ENCODE results near the gene DACT2. TPM values are rescaled to one million over a fixed set of nuclear protein-coding genes. Genes with fewer than 3 reads are reported as not detected.

The DACT2 gene
- total RNA-seq, 1 donor from 2014 or later: 0.84 TPM

DNA sequence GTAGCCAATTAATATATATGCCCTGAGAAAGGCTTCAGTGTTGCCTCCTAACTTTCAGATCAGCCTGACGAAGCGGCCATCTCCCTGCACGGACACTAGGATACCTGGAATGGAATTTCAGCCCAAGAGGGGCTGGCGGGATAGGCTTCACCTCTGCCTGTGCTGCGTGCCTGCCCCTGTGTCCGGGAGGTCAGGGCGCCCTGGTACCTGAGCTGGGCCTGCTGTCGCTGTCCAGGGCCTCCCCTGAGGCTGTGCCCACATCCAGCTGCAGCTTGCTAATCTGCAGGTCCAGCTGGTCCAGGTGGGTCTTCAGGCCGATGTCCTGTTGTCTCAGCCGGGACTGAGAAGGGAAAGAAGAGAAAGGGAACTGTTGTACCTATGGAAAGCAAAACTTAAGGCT lies 8.6 kb downstream of the DACT2 start:
- no peak for DNase-seq (ENCODE audit: low read depth)
- Histone ChIP-seq H3K4me3 (ENCODE audit: low read depth, low read length) (no peak overlapping the region), H3K36me3 (ENCODE audit: control insufficient read depth, insufficient read depth, low read length) (no peaks in the 10 kb centered on the region), H3K27me3 (ENCODE audit: control insufficient read depth, insufficient read depth, low read length) (peaks cover 2% of the 10 kb centered on the region)
- TF ChIP-seq, protein P1, sequence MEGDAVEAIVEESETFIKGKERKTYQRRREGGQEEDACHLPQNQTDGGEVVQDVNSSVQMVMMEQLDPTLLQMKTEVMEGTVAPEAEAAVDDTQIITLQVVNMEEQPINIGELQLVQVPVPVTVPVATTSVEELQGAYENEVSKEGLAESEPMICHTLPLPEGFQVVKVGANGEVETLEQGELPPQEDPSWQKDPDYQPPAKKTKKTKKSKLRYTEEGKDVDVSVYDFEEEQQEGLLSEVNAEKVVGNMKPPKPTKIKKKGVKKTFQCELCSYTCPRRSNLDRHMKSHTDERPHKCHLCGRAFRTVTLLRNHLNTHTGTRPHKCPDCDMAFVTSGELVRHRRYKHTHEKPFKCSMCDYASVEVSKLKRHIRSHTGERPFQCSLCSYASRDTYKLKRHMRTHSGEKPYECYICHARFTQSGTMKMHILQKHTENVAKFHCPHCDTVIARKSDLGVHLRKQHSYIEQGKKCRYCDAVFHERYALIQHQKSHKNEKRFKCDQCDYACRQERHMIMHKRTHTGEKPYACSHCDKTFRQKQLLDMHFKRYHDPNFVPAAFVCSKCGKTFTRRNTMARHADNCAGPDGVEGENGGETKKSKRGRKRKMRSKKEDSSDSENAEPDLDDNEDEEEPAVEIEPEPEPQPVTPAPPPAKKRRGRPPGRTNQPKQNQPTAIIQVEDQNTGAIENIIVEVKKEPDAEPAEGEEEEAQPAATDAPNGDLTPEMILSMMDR (IDR thresholded peaks at IDR 0.05; ENCODE audit: insufficient read depth, low read length, poor library complexity, severe bottlenecking): no peak

DNA sequence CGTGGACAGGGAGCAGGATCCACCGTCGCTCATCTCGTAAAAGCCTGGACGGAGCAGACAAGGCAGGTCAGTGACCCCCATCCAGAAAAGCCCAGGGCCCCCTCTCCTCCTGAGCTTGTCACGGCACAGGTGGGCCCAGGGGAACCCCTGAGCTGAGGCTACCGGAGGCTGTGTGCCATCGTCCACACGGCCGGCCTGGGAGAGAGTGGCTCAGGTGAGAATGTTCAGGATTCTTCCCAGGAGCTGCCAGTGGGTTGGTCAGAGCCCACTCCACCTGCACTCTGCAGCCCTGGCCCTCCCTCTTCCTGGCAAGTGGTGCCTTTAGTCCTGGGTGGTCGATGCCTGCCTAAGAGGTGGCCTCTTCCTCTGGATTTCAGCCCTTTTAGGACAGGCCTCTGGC lies 9.2 kb downstream of the DACT2 start:
- H3K36me3 ChIP-seq (ENCODE audit: control insufficient read depth, insufficient read depth, low read length): no peaks in the 10 kb centered on the region
- peaks cover 2% of the 10 kb centered on the region for H3K27me3 ChIP-seq (ENCODE audit: control insufficient read depth, insufficient read depth, low read length)
- TF ChIP-seq, protein P1 (IDR thresholded peaks at IDR 0.05; ENCODE audit: insufficient read depth, low read length, poor library complexity, severe bottlenecking): no peak
- H3K4me3 ChIP-seq (ENCODE audit: low read depth, low read length): no peak overlapping the region
- no peak for DNase-seq (ENCODE audit: low read depth)

DNA sequence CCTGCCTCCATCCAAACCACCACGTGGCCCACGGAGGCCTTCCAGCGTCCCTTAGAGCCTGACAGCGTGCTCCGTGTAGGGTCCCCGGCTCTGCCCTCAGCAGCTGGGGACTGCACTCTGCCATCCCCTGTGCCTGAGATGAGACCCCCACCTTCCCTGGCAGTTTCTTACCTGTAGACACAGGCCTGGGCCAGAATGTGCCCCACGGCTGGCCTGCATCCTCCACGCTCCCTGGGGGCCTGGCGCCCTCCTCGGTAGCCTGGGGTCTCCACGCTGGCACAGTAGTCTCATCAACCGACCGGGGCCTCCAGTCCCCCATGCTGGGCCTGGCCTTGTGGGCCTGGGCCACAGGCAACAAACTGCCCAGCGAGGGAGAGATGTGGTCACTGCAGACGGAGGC lies 9.6 kb downstream of the DACT2 start:
- no peaks in the 10 kb centered on the region for H3K36me3 ChIP-seq (ENCODE audit: control insufficient read depth, insufficient read depth, low read length)
- peaks cover 2% of the 10 kb centered on the region for H3K27me3 ChIP-seq (ENCODE audit: control insufficient read depth, insufficient read depth, low read length)
- DNase-seq (ENCODE audit: low read depth): no peak
- TF ChIP-seq, protein P1 (IDR thresholded peaks at IDR 0.05; ENCODE audit: insufficient read depth, low read length, poor library complexity, severe bottlenecking): no peak
- no peak overlapping the region for H3K4me3 ChIP-seq (ENCODE audit: low read depth, low read length)

DNA sequence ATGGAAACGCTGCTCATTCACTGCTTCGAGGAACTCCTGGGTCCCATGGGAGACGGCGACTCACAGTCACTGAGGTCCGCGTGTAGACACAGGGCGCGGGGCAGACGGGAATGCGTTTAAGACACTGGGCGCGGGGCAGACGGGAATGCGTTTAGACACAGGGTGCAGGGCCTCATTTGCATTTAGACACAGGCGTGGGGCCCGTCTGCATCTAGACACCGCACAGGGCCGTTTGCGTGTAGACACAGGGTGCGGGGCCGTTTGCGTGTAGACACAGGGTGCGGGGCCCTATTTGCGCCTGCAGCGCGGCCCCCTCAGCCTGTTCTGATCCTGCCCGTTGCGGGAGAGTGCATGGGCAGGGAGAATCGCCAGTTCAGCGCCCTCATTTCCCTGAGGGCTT lies 10.4 kb downstream of the DACT2 start:
- TF ChIP-seq, protein P1 (IDR thresholded peaks at IDR 0.05; ENCODE audit: insufficient read depth, low read length, poor library complexity, severe bottlenecking): no peak
- no peak overlapping the region for H3K4me3 ChIP-seq (ENCODE audit: low read depth, low read length)
- H3K27me3 ChIP-seq (ENCODE audit: control insufficient read depth, insufficient read depth, low read length): peaks cover 2% of the 10 kb centered on the region
- no peaks in the 10 kb centered on the region for H3K36me3 ChIP-seq (ENCODE audit: control insufficient read depth, insufficient read depth, low read length)
- DNase-seq (ENCODE audit: low read depth): no peak

DNA sequence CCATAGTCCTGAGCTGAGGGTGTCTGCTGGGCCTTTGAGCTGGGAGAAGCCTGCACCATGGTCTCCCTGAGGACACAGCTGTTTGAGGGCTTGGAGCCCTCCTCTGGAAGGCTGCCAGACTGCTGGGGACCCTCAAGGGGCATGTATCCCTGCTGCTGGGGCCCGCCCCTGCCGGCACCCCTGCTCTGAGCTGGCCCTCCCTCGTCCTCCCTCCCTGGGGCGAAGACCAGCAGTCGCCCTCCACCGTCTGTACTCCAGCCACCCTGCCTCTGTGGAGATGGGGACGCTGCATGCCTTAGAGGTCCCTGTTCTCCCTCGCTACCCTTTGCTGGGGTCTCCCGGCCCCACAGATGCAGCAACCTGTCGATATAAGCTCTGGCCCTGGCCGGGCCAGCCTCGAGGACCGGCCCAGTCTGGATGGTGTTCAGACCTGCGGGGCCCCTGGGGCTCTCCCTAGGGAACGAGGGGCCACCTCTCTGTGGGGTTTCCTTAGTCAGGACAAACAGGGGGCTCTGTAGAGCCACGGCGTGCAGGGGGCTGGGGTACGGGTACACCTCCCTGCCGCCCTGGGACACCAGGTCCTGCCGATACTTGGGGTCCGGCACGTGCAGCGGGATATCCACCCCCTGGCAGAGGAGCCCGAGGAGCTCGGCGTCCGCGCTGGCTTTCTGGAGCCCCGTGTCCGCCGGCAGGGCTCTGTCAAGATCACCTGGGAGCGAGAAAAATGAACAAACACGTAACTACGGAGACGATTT lies 11.0 kb downstream of the DACT2 start:
- no peak for DNase-seq (ENCODE audit: low read depth)

More for the DNA sequence above, 11.0 kb downstream of the DACT2 start:
- H3K27me3 ChIP-seq (ENCODE audit: control insufficient read depth, insufficient read depth, low read length): peaks cover 2% of the 10 kb centered on the region
- no peak overlapping the region for H3K4me3 ChIP-seq (ENCODE audit: low read depth, low read length)
- TF ChIP-seq, protein P1 (IDR thresholded peaks at IDR 0.05; ENCODE audit: insufficient read depth, low read length, poor library complexity, severe bottlenecking): no peak
- H3K36me3 ChIP-seq (ENCODE audit: control insufficient read depth, insufficient read depth, low read length): no peaks in the 10 kb centered on the region
